NCI-H524 treated with DMSO at 0.1 percent for 48 hours (cell line): ENCODE measurements around the gene CACNA2D3.

Experiments used
- DNase-seq: peaks from one replicate; lab custom pipeline; 2025; lab: John Stamatoyannopoulos, UW

The CACNA2D3 gene

GRCh38 chr3:54127499-54128056, 5.2 kb downstream of the CACNA2D3 start:
- no peak for DNase-seq

- no peak for DNase-seq
These were observed 8.8 kb downstream of the CACNA2D3 start for GRCh38 chr3:54131026-54131605.

GRCh38 chr3:54131890-54132289, 9.5 kb downstream of the CACNA2D3 start:
- DNase-seq: no peak

GRCh38 chr3:54132685-54133084, 10.3 kb downstream of the CACNA2D3 start:
- DNase-seq: no peak

- DNase-seq: no peak
These were observed 10.8 kb downstream of the CACNA2D3 start for GRCh38 chr3:54133196-54133595.

GRCh38 chr3:54134155-54134554, 11.8 kb downstream of the CACNA2D3 start:
- DNase-seq: no peak

GRCh38 chr3:54134713-54135112, 12.4 kb downstream of the CACNA2D3 start:
- DNase-seq: no peak

GRCh38 chr3:54137311-54137710, 15.0 kb downstream of the CACNA2D3 start:
- DNase-seq: no peak

- DNase-seq: no peak
These were observed 16.7 kb downstream of the CACNA2D3 start for GRCh38 chr3:54138937-54139547.

- no peak for DNase-seq
These were observed 17.3 kb downstream of the CACNA2D3 start for GRCh38 chr3:54139630-54140029.

- no peak for DNase-seq
These were observed 21.9 kb downstream of the CACNA2D3 start for GRCh38 chr3:54144284-54144683.

GRCh38 chr3:54146506-54147239, 24.3 kb downstream of the CACNA2D3 start:
- DNase-seq: no peak

- DNase-seq: no peak
These were observed 28.6 kb downstream of the CACNA2D3 start for GRCh38 chr3:54150864-54151467.

GRCh38 chr3:54153477-54153876, 31.1 kb downstream of the CACNA2D3 start:
- no peak for DNase-seq

- DNase-seq: no peak
These were observed 35.5 kb downstream of the CACNA2D3 start for GRCh38 chr3:54157860-54158259.

GRCh38 chr3:54159917-54160316, 37.6 kb downstream of the CACNA2D3 start:
- DNase-seq: no peak

- no peak for DNase-seq
These were observed 41.1 kb downstream of the CACNA2D3 start for GRCh38 chr3:54163441-54163840.

GRCh38 chr3:54164192-54164975, 42.0 kb downstream of the CACNA2D3 start:
- DNase-seq: no peak

GRCh38 chr3:54165865-54166264, 43.5 kb downstream of the CACNA2D3 start:
- DNase-seq: no peak

- no peak for DNase-seq
These were observed 45.6 kb downstream of the CACNA2D3 start for GRCh38 chr3:54167999-54168398.

- no peak for DNase-seq
These were observed 46.1 kb downstream of the CACNA2D3 start for GRCh38 chr3:54168451-54168850.

GRCh38 chr3:54169524-54169923, 47.2 kb downstream of the CACNA2D3 start:
- no peak for DNase-seq
